Transverse colon (tissue), 4 donors: Measurements from ENCODE around the gene NCCRP1.
"Not testable (repeated sequence)": the region's sequence is repeated elsewhere in the genome, so short reads cannot be mapped to it uniquely, and the experiment has no call there.

ENCODE experiments used
- POLR2A ChIP-seq: fragments of 450-650 bp; IDR thresholded peaks from one replicate; pipeline ENCODE4 v1.6.1; 2016; ENCODE audit warnings: antibody characterized with exemption, mild to moderate bottlenecking, moderate library complexity
- POLR2AphosphoS5 ChIP-seq, 3 donors: sonication (generic); formaldehyde crosslinking; IDR thresholded peaks; one replicate each; pipeline ENCODE4 v1.6.1; 2016; ENCODE audit warnings: antibody characterized with exemption in 3 of 3
- TF ChIP-seq, protein P1 (sequence below), 5 experiments: fragments of 200-600 bp in 3 of 5; fragments of 450-650 bp in 2 of 5; sonication (generic) in 3 of 5; IDR thresholded peaks; 1 replicate in 2 of 5; 2 replicates in 3 of 5; pipeline ENCODE4 v1.5.1; 2016 to 2017; ENCODE audit warnings: antibody characterized with exemption in 5 of 5, inconsistent platforms in 3 of 5, mild to moderate bottlenecking in 2 of 5, moderate library complexity in 1 of 5

GRCh38 chr19:39245166-39245565, 48.4 kb downstream of the NCCRP1 start:
- TF ChIP-seq, protein P1, sequence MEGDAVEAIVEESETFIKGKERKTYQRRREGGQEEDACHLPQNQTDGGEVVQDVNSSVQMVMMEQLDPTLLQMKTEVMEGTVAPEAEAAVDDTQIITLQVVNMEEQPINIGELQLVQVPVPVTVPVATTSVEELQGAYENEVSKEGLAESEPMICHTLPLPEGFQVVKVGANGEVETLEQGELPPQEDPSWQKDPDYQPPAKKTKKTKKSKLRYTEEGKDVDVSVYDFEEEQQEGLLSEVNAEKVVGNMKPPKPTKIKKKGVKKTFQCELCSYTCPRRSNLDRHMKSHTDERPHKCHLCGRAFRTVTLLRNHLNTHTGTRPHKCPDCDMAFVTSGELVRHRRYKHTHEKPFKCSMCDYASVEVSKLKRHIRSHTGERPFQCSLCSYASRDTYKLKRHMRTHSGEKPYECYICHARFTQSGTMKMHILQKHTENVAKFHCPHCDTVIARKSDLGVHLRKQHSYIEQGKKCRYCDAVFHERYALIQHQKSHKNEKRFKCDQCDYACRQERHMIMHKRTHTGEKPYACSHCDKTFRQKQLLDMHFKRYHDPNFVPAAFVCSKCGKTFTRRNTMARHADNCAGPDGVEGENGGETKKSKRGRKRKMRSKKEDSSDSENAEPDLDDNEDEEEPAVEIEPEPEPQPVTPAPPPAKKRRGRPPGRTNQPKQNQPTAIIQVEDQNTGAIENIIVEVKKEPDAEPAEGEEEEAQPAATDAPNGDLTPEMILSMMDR (IDR thresholded peaks at IDR 0.05): not testable (repeated sequence)
- TF ChIP-seq POLR2A; POLR2AphosphoS5 (IDR thresholded peaks at IDR 0.05): not testable (repeated sequence)
